C4-2B (cell line): ENCODE results near the gene CROCC.
"Not testable (repeated sequence)": the region's sequence is repeated elsewhere in the genome, so short reads cannot be mapped to it uniquely, and the experiment has no call there.

Source experiments
- H3K27ac ChIP-seq: fragments of 450-650 bp; 2 replicates; pipeline ENCODE4 v1.5.1; 2017
- CTCF ChIP-seq: fragments of 450-650 bp; conservative IDR thresholded peaks from 2 replicates; pipeline ENCODE4 v1.5.1; 2017; ENCODE audit warnings: mild to moderate bottlenecking
- ZFX ChIP-seq: fragments of 450-650 bp; IDR thresholded peaks from 2 replicates; pipeline ENCODE4 v1.6.1; 2017

The CROCC gene

GRCh38 chr1:16944038-16944437 lies 22.3 kb downstream of the CROCC start:
- no peak for TF ChIP-seq CTCF
- TF ChIP-seq ZFX, result no peak
- H3K27ac ChIP-seq, result no peak overlapping the region

- not testable (repeated sequence) for H3K27ac ChIP-seq
Measured at GRCh38 chr1:16945512-16945911, 23.8 kb downstream of the CROCC start.

GRCh38 chr1:16946185-16946584 lies 24.5 kb downstream of the CROCC start:
- H3K27ac ChIP-seq, result not testable (repeated sequence)

- TF ChIP-seq CTCF, result no peak
- H3K27ac ChIP-seq, result no peak overlapping the region; the same call in 1 of the 2 replicates
Measured at GRCh38 chr1:16946646-16947045, 24.9 kb downstream of the CROCC start.

GRCh38 chr1:16948282-16948891 lies 26.7 kb downstream of the CROCC start:
- peak; percentile 87 for TF ChIP-seq ZFX
- peak overlapping the region; percentile 81 for H3K27ac ChIP-seq

- peak overlapping the region; percentile 81 for H3K27ac ChIP-seq
Measured at GRCh38 chr1:16949026-16949425, 27.3 kb downstream of the CROCC start.

- H3K27ac ChIP-seq, result not testable (repeated sequence)
Measured at GRCh38 chr1:16952376-16952775, 30.6 kb downstream of the CROCC start.

- TF ChIP-seq CTCF, result no peak
- TF ChIP-seq ZFX, result no peak
- no peak overlapping the region for H3K27ac ChIP-seq
Measured at GRCh38 chr1:16954579-16954978, 32.8 kb downstream of the CROCC start.

- no peak for TF ChIP-seq ZFX
- no peak for TF ChIP-seq CTCF
- no peak overlapping the region for H3K27ac ChIP-seq
Measured at GRCh38 chr1:16955186-16955585, 33.5 kb downstream of the CROCC start.

GRCh38 chr1:16956775-16957174 lies 35.0 kb downstream of the CROCC start:
- H3K27ac ChIP-seq, result no peak overlapping the region
- TF ChIP-seq CTCF (no peak), ZFX (no peak)
